Endothelial cell (in vitro differentiated cells): ENCODE measurements around the gene MCM9. TPM values are rescaled to one million over a fixed set of nuclear protein-coding genes. Genes with fewer than 3 reads are reported as not detected.

Source experiments
- DNase-seq: peaks from one replicate; pipeline ENCODE4 v3.0.0; 2021; ENCODE audit warnings: low spot score
- H3K27ac Mint-ChIP-seq: one replicate; pipeline ENCODE4 v1.8.0; 2021; ENCODE audit warnings: mixed read lengths, inconsistent platforms; ENCODE audit not compliant: unreplicated experiment
- H3K27me3 Mint-ChIP-seq: one replicate; pipeline ENCODE4 v1.8.0; 2021; ENCODE audit warnings: mild to moderate bottlenecking, moderate library complexity, mixed read lengths, inconsistent platforms; ENCODE audit not compliant: unreplicated experiment
- H3K36me3 Mint-ChIP-seq: one replicate; pipeline ENCODE4 v1.8.0; 2021; ENCODE audit warnings: mild to moderate bottlenecking, low read depth, mixed read lengths, inconsistent platforms; ENCODE audit not compliant: unreplicated experiment
- H3K4me1 Mint-ChIP-seq: one replicate; pipeline ENCODE4 v1.8.0; 2021; ENCODE audit warnings: mild to moderate bottlenecking, mixed read lengths, inconsistent platforms; ENCODE audit not compliant: unreplicated experiment
- H3K4me3 Mint-ChIP-seq: one replicate; pipeline ENCODE4 v1.8.0; 2021; ENCODE audit warnings: mild to moderate bottlenecking, mixed read lengths, inconsistent platforms; ENCODE audit not compliant: unreplicated experiment
- H3K9me3 Mint-ChIP-seq: one replicate; pipeline ENCODE4 v1.8.0; 2021; ENCODE audit warnings: mixed read lengths, inconsistent platforms; ENCODE audit not compliant: unreplicated experiment
- total RNA-seq: library from RNA; stranded (reverse); fragmentation: NEBNext Ultra II Directional; extraction: Animal tissue kit (Norgen Biotek cat#: 25700); gene quantifications from one replicate; pipeline ENCODE4 v1.2.1, GENCODE V29; 2021; ENCODE audit not compliant: unreplicated experiment
- TF ChIP-seq, protein P1 (sequence below): fragments of 200-600 bp; sonication (generic); IDR thresholded peaks from one replicate; pipeline ENCODE4 v1.5.0; 2021; ENCODE audit warnings: antibody characterized with exemption; ENCODE audit not compliant: unreplicated experiment

Gene MCM9
- total RNA-seq, 1 donor from 2014 or later, result 12.8 TPM

DNA sequence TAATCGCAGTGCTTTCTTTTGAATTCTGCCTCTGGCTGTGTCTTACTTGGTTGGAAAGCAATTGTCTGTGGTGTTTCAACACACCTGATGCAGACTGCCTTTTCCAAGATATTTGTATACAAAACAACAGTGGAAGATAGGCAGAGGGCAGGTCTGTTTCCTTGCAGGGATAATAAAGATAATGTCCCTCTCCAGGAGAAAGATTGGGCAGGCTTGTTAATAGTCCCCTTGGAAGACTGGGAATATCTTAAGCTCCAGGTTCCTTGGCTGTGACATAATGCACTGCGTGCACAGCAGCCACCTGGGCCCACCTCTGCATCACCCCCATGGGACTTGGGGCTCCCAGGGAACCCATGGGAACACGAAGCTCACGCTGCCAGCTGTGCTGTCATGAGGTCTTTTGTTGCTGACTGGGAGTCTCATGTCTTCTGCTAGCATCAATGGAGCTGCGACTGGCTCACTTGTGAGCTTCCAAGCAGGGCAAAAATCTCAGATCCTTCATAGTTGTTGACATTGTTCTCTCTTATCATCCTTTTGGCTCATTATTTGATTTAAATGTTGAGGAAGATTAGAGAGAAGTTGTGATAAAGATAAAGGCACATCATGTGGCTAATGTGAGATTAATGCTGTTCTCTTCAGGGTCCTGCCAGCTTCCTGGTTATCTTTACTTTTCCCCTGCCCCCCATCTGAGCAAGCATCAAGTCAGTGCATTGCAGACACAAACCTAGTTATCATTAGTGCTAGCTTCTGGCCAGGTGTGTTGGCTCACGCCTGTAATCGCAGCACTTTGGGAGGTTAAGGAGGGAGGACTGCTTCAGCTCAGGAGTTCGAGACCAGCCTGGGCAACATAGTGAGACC is 148.1 kb downstream of the MCM9 start:
- H3K4me1 Mint-ChIP-seq, result peaks cover 24% of the 10 kb centered on the region
- no peak overlapping the region for H3K27ac Mint-ChIP-seq
- H3K4me3 Mint-ChIP-seq, result no peak overlapping the region
- peaks cover 3% of the 10 kb centered on the region for H3K36me3 Mint-ChIP-seq
- TF ChIP-seq, protein P1, sequence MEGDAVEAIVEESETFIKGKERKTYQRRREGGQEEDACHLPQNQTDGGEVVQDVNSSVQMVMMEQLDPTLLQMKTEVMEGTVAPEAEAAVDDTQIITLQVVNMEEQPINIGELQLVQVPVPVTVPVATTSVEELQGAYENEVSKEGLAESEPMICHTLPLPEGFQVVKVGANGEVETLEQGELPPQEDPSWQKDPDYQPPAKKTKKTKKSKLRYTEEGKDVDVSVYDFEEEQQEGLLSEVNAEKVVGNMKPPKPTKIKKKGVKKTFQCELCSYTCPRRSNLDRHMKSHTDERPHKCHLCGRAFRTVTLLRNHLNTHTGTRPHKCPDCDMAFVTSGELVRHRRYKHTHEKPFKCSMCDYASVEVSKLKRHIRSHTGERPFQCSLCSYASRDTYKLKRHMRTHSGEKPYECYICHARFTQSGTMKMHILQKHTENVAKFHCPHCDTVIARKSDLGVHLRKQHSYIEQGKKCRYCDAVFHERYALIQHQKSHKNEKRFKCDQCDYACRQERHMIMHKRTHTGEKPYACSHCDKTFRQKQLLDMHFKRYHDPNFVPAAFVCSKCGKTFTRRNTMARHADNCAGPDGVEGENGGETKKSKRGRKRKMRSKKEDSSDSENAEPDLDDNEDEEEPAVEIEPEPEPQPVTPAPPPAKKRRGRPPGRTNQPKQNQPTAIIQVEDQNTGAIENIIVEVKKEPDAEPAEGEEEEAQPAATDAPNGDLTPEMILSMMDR, result no peak
- H3K9me3 Mint-ChIP-seq, result no peaks in the 10 kb centered on the region
- DNase-seq, result no peak
- H3K27me3 Mint-ChIP-seq, result peaks cover 2% of the 10 kb centered on the region

DNA sequence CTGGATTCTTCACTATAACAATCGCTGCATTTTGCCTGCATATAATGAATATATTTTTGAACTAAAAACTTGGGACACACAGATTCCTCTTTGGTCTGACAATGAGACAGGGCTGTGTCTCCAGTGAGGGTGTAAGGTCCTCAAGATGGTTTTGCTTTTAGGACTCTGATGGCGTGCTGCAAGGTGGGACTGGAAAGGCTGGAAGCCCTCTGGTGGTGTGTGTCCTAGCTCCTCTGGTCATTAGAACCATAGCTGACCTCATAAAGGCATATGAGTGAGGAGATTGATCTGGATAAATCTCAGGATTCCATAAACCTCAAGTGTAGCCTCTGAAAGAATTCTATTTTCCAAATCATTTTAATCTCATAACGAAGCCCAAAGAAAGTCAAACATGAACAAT is 149.4 kb downstream of the MCM9 start:
- Mint-ChIP-seq H3K36me3 (no peaks in the 10 kb centered on the region), H3K9me3 (no peaks in the 10 kb centered on the region), H3K4me1 (peaks cover 26% of the 10 kb centered on the region), H3K27me3 (peaks cover 2% of the 10 kb centered on the region), H3K4me3 (no peak overlapping the region), H3K27ac (no peak overlapping the region)
- no peak for DNase-seq
- TF ChIP-seq, protein P1, result no peak

DNA sequence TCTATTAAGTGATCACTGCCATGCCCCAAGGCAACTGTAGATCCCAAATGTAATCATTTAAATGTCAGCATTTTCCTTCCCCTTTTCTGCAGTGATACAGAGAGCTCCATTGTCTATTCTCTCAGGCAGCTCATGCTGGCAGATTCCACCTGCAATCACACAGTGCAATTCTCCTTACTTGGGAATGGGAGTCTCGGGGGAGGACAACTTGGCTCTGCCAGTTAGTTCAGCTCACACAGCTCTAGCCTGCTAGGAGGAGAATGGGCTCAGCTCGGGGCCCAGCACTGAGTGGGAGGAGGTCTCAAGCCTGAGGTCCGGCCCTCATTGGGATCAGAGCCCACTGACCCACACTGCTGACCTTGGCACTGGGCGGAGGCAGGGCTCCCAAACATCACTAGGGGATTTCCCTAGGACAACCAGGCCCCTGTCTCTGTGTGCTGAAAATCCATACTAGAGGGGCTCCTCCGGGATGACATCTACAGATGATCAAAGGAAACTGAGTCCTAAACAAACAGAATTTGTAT is 150.3 kb downstream of the MCM9 start:
- Mint-ChIP-seq H3K9me3 (no peaks in the 10 kb centered on the region), H3K27me3 (peaks cover 2% of the 10 kb centered on the region), H3K27ac (no peak overlapping the region), H3K4me1 (peaks cover 32% of the 10 kb centered on the region), H3K4me3 (no peak overlapping the region), H3K36me3 (no peaks in the 10 kb centered on the region)
- TF ChIP-seq, protein P1, result no peak
- DNase-seq, result no peak

DNA sequence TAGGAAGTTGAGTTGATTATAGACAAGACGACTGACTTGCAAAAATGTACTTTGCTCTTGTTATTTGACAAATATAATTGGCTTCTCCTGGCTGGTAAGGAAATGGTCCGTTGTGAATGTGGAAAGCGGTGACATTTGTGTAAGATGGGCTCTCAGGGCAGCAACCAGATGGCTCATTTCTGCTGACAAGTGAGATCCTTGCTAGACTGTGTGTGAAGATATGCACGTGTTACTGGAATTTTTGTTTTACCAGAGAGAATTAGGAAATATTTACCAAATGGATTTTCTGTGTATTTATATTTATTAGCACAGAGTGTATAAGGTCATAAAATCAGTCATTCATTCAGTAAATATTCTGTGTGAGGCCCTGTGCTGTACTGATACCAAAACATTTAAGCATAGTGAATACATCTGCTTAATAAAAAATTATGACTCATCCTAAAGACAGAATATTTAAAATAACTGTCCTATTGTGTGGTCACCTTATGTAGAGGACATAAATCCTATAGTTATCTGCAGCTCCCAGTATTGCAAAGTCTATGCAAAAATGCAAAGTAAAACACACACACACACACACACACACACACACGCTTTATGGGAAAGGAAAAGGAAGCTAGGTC is 150.9 kb downstream of the MCM9 start:
- Mint-ChIP-seq H3K27me3 (peaks cover 2% of the 10 kb centered on the region), H3K9me3 (no peaks in the 10 kb centered on the region), H3K4me3 (no peak overlapping the region), H3K27ac (no peak overlapping the region), H3K4me1 (peaks cover 35% of the 10 kb centered on the region), H3K36me3 (no peaks in the 10 kb centered on the region)
- TF ChIP-seq, protein P1, result no peak
- DNase-seq, result no peak

DNA sequence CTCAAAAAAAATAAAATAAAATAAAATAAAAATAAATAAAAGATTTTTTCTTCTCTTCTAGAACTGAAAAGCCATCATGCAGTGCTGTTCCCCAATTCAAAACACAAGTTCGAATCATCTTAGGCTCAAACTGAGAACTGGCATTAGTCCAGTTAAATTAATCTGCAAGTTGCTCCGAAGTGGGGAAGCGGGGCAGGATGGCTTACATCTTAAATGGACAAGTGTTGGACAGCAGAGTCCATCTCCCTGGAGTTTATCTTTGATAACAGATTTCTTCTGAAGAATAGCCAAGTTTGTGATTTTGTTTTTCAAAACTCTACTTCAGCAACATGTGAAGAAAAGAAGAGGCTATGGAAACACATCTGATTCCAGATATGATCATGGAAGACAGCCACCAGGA is 152.3 kb downstream of the MCM9 start:
- Mint-ChIP-seq H3K27me3 (peaks cover 2% of the 10 kb centered on the region), H3K27ac (no peak overlapping the region), H3K36me3 (no peaks in the 10 kb centered on the region), H3K9me3 (no peaks in the 10 kb centered on the region), H3K4me3 (no peak overlapping the region), H3K4me1 (peaks cover 29% of the 10 kb centered on the region)
- TF ChIP-seq, protein P1, result no peak
- no peak for DNase-seq
